CMK (cell line): ENCODE data around the gene MRTFA.
A peak's percentile ranks its signal among the peaks of the same experiment; 100 is the strongest.
"Not testable (repeated sequence)": the region's sequence is repeated elsewhere in the genome, so short reads cannot be mapped to it uniquely, and the experiment has no call there.

Experiments
- DNase-seq: peaks from one replicate; pipeline ENCODE4 v3.0.0-alpha.2; 2010; ENCODE audit warnings: low read depth

MRTFA gene

DNA sequence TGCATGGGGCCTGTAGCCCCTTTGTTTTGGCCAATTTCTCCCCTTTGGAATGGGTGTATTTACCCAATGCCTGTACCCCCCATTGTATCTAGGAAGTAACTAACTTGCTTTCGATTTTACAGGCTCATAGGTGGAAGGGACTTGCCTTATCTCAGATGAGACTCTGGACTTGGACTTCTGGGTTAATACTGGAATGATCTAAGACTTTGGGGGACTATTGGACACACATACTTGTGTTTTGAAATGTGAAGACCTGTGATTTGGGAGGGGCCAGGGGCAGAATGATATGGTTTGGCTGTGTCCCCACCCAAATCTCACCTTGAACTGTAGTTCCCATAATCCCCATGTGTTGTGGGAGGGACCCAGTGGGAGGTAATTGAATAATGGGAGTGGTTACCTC lies 82.5 kb downstream of the MRTFA start:
- not testable (repeated sequence) for DNase-seq

DNA sequence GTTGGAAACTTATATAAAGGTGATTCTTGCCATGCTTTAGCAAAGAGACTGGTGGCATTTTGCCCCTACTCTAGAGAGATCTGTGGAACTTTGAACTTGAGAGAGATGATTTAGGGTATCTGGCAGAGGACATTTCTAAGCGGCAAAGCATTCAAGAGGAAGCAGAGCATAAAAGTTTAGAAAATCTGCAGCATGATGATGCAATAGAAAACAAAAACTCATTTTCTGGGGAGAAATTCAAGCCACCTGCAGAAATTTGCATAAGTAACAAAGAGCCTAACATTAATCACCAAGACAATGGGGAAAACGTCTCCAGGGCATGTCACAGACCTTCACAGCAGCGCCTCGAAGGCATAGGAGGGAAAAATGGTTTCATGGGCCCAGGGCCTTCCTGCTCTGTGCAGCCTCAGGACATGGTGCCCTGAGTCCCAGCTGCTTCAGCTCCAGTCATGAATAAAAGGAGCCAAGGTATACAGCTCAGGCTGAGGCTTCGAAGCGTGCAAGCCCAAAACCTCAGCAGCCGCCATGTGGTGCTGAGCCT lies 83.4 kb downstream of the MRTFA start:
- DNase-seq, result no peak

DNA sequence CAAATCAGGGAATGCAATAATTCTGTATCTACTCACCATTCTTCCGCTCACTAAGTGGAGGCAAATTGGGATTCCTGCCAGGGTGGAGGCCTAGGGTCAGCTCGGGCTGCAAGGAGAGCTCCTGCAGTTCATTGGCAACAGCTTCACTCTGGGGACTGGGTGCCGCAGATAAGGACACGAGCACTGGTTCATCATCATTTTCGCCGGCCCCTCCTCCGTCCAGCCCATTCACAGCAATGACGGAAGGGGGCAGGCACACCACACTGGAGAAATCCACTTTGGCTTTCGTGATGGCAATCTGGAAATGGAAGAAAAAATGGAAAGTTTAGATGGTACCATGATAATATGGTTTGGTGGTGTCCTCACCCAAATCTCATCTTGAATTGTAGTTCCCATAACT lies 84.4 kb downstream of the MRTFA start:
- DNase-seq, result no peak

DNA sequence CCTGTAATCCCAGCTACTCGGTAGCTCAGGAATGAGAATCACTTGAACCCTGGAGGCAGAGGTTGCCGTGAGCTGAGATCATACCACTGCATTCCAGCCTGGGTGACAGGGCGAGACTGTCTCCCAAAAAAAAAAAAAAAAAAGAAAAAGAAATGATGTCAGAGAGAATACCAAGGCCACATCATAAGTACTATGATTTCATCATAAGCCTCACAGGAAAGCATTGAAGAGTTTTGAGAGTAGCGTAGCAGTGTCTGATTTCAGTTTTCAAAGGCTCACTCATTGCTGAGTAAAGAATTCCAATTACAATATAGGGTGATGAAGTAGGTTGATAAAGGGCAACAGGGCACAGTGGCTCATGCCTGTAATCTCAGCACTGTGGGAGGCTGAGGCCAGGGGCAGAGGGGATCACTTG lies 88.8 kb downstream of the MRTFA start:
- no peak for DNase-seq

DNA sequence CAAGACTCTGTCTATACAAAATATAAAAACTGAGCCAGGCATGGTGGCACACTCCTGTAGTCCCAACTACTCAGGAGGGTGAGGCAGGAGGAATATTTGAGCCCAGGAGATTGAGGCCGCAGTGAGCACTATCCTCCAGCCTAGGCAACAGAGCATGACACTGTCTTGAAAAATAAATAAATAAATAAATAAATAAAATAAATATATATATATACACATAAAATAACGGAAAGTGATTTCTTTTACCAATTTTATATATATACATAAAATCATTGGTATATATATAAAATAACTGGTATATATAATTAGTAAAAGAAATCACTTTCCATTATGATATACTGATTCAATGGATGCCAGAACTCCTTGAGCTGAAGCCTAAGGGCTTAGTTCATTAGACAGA lies 91.8 kb downstream of the MRTFA start:
- DNase-seq, result no peak

DNA sequence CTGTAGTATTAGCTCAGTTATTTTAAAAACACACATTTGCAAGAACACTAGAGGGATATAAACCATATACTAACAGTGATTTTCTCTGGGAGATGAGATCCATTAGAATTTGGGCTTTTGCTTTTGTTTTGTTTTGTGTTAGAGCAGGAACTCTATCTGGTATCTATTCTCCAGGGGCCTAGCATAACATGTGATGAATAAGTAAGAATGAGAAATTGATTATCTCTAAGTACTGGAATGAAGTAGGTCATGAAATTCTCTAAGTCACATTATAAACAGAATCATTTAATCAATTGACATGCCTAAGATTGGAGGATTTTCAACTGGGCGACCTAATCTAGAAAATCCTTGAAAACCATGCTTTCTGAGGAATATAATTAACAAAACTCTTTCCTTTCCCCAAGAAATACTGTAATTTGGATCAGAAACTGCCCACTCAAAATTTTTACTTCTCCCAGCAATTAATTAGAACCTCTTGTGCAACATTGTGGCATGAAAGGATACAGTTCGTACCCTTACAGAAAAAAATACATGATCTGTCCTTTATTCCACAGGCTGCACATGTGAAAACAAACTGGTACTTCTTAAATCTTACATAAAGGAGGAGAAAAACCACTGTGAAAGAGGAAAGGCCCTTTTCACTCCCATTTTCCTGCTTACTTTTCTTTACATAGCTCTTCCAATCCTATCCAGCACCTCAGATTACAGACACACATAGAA lies 93.5 kb downstream of the MRTFA start:
- no peak for DNase-seq

DNA sequence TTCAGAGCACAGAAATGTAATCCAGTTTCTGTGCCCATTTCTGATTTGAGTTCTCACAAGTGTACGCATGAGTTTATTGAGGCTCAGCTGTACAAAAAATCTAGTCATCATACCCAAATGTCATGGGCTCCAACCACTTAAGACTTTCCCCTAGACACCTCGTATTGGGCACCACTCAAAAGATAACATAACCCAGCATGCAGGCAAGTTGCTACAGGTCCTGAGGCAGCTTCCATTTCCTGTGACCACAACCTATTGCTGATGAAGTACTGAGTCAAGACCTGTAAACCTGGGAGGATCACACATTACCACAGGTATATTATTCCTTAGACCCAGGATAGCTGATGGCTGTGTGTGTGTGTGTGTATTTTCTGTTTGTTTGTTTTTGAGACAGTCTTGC lies 95.2 kb downstream of the MRTFA start:
- no peak for DNase-seq

DNA sequence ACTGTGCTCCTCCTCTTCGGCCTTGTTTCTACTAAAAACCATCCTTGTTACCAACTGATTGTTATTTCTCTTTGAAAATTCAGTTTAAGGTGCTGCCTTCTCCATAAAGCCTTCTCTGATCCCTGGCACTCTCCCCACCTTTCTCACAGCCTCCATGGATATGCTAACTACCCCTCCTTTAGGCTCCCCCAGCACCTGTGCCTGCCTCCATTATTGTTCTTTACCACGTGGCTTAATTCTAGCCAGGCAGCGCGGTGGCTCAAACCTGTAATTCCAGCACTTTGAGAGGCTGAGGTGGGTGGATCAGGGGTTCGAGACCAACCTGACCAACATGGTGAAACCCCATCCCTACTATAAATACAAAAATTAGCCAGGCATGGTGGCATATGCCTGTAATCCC lies 96.3 kb downstream of the MRTFA start:
- no peak for DNase-seq

DNA sequence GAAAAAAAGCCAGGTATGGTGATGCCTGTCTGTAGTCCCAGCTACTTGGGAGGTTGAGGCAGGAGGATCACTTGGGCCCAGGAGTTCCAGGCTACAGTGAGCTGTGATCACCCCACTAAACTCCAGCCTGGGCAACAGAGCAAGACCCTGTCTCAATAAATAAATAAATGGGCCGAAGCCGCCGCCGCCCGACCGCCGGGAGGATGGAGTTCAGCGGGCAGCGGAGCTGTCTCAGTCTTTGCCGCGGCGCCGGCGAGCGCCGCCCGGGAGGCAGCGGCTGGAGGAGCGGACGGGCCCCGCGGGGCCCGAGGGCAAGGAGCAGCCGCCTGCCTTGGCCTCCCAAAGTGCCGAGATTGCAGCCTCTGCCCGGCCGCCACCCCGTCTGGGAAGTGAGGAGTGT lies 100.4 kb downstream of the MRTFA start:
- DNase-seq, result not testable (repeated sequence)

DNA sequence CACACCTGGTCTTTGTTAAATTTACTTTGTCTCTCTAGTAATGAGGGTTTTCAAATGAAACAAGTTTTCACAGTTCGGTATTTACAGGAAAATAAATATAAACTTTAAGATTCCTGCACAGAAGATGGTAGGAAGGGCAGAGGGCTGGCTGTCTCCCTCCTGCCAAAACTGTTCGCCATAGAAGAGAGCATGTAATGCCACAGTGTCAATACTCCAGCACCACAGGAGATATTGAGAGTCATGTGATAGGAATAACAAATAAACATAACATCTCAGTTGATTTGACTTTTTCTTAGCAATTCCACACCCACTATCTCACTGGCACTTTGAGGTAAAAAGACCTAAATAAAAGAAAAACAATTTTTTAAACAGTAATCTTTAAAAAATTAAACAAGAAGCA lies 100.9 kb downstream of the MRTFA start:
- DNase-seq, result no peak

DNA sequence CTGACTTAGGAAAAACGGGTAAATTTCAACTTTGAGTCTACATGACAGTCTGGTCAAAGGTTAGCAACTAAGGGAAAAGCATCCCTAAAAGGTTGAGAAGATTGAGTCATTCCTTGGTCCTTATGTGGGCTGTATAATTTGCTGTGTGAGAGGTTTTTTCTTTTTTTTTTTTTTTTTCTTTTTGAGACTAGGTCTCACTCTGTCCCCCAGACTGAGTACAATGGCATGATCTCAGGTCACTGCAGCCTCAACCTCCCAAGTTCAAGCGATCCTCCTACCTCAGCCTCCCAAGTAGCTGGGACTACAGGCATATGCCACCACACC lies 101.4 kb downstream of the MRTFA start:
- DNase-seq, result no peak

DNA sequence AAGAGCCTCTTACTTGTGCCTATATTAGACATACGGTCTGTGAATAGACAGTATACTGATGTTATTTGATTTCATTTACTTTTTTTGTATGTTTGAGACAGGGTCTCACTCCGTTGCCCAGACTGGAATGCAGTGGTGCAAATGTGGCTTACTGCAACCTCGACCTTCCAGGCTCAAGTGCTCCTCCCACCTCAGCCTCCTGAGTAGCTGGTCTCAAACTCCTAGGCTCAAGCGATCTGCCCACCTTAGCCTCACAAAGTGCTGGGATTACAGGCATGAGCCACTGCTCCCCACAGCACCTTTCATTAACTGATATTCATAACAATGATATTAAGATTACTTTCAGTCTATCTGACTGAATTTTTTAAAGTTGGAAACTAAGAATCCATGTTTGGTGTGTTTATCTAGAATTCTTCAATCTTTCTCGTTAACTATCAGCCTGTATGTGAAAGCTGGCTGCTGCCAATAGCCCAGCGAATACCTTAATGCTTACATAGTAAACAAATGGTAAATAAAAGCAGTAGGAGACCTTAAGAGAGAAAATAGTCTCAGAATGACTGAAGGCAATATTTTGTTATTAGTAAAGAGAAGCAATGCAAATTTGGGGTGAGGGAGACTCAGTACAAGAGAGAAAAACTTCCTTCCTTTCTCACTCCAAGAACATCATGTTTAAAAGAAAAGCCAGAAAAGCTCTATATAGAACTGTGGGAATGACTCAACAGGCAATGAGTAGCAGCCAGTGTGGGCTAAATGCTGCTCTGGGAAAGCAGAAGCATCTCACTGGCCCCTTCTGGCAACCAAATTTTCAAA lies 101.9 kb downstream of the MRTFA start:
- DNase-seq, result no peak

DNA sequence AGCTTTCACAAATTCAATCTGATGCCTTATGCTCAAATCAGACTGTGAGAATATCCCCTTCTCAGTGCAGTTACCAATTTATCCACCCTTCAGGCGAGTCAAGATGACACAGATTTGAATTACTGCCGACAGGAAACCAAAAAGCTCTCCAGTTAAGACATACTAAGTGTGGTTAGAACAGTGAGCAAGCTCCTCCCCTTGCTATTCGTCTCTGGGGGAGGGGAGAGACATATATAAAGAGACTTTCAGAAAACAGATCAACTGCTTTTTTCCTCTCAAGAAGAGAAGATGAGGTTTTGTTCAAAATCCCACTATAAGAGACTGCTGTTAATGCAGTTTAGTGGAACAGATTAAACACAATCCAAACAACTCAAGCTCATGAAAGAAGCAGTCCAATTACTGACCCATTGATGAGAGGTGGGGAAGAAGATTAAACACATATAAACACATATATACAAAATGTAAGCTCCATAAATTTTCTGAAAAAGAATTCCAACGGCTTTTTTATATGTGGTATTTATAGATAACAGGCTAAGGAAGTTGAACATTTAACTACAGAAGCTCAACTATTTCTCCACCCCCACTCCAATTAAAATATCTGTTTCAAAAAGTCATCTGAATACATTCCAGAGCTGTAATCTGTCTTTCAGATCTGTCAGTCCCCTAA lies 102.7 kb downstream of the MRTFA start:
- peak; percentile 33 for DNase-seq

DNA sequence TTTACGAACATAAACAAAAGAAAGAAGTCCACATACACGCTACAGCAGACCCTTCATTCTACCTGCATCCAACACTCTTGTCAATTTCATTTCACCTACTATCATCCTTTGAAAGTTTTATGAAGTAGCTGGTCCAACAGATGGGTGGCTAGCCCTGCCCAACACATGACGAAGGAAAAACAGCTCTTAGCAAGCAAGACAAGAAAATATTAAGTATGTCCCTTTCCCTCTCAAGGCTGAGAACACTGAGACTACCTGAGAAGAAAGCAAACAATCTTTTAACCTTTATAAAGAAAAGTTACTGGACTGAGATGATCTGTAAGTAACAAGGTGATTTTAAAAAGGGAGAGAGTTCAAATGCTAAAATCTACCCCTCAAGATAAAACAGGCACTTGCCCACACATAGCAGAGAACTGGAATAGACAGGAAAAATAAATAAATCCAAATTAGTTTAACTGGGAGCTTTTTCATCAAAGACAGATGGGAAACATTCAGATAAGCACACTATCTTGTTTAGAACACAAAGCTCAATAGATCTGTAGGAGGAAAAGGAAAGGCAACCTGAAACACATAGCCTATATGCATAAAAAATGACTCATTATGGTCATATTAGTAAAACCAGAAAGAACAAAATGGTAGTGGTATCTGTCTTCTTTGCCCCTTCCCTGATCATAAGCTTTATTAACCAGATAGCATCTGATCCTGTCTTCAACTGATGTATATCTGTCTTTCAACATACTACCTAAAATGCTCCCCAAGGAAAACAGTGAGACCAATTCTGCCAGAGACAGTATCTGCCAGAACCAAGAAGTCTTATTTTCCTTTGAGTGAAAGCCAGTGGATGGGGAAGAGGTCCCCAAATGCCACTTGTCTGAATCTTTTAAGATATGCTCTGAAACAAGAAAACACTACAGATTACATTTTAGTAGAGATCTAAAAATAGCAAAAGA lies 104.3 kb downstream of the MRTFA start:
- no peak for DNase-seq

DNA sequence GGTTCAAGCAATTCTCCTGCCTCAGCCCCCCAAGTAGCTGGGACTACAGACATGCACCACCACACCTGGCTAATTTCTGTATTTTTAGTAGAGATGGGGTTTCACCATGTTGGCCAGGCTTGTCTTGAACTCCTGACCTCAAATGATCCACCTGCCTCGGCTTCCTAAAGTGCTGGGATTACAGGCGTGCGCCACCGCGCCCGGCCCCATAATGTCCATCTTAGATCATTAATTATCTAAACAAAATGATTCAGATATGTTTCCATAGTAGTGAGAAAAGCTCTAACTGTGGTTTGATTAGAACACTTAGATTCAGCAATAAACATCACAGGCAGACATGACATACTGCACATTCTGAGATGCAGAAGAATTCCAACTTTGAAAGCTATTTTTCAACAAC lies 106.1 kb downstream of the MRTFA start:
- DNase-seq, result not testable (repeated sequence)

DNA sequence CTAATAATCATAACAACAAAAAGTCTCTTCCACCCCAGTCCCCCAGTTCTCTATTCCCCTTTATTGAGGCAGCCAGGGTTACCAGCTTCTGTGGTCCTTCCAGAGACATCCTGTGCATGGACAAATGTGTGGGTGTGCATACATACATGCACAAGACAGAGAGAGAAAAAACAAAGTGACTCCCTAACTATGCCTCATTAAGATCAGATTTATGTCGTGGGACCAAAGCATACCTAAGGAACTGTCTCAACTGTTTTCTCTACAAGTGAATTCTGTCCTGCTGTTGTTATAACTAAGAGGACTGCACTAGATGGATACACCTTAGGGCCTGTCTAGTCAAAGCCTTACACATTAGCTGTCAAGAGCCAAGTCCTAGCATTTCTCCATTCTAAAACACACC lies 106.7 kb downstream of the MRTFA start:
- no peak for DNase-seq

DNA sequence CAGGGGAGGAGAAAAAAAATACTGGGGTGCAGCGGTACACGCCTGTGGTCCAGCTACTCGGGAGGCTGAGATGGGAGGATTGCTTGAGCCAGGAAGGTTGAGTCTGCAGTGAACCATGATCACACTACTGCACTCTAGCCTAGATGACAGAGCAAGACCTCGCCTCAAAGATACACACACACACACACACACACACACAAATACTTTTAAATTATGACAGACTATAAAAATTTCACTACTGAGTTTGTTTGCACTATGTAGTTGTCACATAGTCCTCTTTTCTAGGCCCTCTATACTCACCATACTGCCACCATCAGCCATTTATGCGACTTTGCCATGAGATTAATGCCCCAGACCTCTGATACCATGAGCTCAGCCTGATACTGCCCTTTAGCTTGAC lies 109.6 kb downstream of the MRTFA start:
- no peak for DNase-seq

DNA sequence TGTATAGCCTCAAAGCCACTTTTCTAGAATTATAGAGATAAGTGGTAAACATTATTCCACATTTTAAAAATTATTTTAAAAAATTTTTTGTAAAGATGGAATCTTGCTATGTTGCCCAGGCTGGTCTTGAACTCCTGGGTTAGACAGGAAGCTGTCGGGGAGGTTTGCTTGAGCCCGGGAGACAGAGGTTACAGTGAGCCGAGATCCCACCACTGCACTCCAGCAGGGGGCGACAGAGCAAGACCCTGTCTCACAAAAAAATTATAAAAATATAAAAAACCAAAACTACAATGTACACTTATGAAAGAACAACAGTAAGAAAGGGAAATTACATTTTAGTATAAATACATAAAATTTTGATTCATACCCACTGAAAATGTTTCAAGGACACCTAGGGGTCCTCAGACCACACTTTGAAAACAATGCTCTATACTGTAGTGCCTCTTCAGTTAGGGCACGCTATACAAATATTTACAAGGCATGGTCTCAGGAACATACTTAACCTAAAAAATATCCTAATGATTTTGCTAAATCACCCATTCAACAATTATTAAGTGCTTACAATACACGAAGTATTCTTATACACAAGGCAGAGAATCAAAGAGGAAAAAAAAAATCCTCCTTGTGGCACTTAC lies 111.2 kb downstream of the MRTFA start:
- DNase-seq, result peak; percentile 59

DNA sequence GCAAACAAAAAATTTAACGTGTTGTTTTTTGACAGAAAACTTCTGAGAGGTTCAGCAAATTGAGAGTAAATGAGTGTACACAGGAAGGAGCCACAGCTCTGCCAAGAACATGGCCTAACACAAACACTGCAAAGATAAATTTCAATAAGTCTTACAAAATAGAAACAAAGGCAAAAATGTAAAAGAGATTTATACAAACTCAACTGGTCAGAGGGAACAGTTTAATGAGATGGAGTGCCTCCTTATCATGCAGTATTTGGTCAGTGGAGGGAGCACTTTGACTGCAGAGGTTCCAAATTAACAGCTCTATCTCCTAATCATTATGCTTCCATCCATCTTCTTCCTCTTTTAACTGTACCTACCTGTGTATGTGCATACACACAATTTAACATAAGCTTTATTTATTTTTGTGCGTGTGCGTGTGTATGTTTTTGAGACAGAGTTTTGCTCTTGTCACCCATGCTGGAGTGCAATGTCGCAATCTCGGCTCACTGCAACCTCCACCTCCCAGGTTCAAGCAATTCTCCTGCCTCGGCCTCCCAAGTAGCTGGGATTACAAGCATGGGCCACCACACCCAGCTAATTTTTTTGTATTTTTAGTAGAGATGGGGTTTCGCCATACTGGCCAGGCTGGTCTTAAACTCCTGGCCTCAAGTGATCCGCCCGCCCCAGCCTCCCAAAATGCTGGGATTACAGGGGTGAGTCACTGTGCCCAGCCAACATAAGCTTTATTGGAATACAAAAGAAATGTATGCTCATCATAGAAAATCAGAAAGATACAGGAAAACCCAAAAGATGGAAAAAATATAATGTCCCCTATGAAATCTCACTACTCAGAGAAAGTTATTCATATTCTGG lies 111.9 kb downstream of the MRTFA start:
- DNase-seq, result peak; percentile 22

DNA sequence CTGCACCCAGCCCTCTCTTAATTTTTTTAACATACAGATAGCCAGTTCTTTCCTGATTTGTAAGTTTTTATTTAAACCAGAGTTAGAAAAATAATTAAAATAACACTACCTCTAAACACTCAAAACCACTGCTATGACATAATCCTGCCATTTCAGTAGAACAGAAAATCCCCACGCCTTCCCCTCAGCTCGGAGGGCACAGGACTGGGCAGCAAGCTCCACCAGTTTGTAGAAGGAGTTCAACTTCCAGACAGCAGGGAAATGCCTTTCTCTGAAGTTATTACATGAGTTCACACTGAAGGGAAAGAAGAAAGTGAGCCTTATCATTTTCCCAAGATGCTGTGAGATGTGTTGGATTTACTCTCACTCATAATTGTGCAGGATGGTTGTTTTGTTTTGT lies 114.4 kb downstream of the MRTFA start:
- no peak for DNase-seq
